ENCODE measurements around the gene WASHC3. TPM values are rescaled to one million over a fixed set of nuclear protein-coding genes. Genes with fewer than 3 reads are reported as not detected.

The WASHC3 gene
- total and polyA plus RNA-seq, 4 donors, result 22.4 to 51.4 (median 25.8) TPM

- 82% methylated on average over 1 of the region's 1 CpG for whole genome bisulfite sequencing
- Histone ChIP-seq H3K27ac (ENCODE audit: low read depth in 1 of 2, low read length in 2 of 2) (no peak overlapping the region), H3K9me3 (ENCODE audit: control insufficient read depth in 4 of 4, low read length in 3 of 4) (no peaks in the 10 kb centered on the region), H3K36me3 (ENCODE audit: control insufficient read depth in 4 of 4, insufficient read depth in 3 of 4, low read depth in 1 of 4, low read length in 3 of 4) (no peaks in the 10 kb centered on the region), H3K4me1 (ENCODE audit: control insufficient read depth in 4 of 4, insufficient read depth in 4 of 4, low read length in 3 of 4) (no peaks in the 10 kb centered on the region), H3K27me3 (ENCODE audit: control insufficient read depth in 4 of 4, insufficient read depth in 4 of 4, low read length in 3 of 4) (no peaks in the 10 kb centered on the region), H3K4me3 (ENCODE audit: low read depth in 1 of 3, low read length in 3 of 3) (no peak overlapping the region), H3K9ac (ENCODE audit: low read depth in 1 of 2, low read length in 2 of 2) (no peak overlapping the region)
- no peak for TF ChIP-seq FOXA2 (IDR thresholded peaks at IDR 0.05)
- DNase-seq (ENCODE audit: low spot score), result no peak
These were observed 95.3 kb downstream of the WASHC3 start for GRCh38 chr12:101966496-101966895.

GRCh38 chr12:101963697-101964096 lies 98.1 kb downstream of the WASHC3 start:
- TF ChIP-seq ATF3 (IDR thresholded peaks at IDR 0.05) (no peak), YY1 (IDR thresholded peaks at IDR 0.05) (no peak)
- peak; percentile 51 for DNase-seq (ENCODE audit: low spot score)

More at GRCh38 chr12:101963697-101964096, 98.1 kb downstream of the WASHC3 start:
- no peaks in the 10 kb centered on the region for H3K4me1 ChIP-seq (ENCODE audit: control insufficient read depth in 4 of 4, insufficient read depth in 4 of 4, low read length in 3 of 4)
- H3K36me3 ChIP-seq (ENCODE audit: control insufficient read depth in 4 of 4, insufficient read depth in 3 of 4, low read depth in 1 of 4, low read length in 3 of 4), result no peaks in the 10 kb centered on the region
- WGBS, result 20% methylated on average over 1 of the region's 1 CpG
- peaks cover 0 to 4% (median under 1%) of the 10 kb centered on the region in 4 donors for H3K9me3 ChIP-seq (ENCODE audit: control insufficient read depth in 4 of 4, low read length in 3 of 4)
- H3K4me3 ChIP-seq (ENCODE audit: low read depth in 1 of 3, low read length in 3 of 3), result no peak overlapping the region
- no peaks in the 10 kb centered on the region for H3K27me3 ChIP-seq (ENCODE audit: control insufficient read depth in 4 of 4, insufficient read depth in 4 of 4, low read length in 3 of 4)
- H3K27ac ChIP-seq (ENCODE audit: low read depth in 1 of 2, low read length in 2 of 2), result no peak overlapping the region
- H3K9ac ChIP-seq (ENCODE audit: low read depth in 1 of 2, low read length in 2 of 2), result no peak overlapping the region

Other genes starting within 250 kb of the WASHC3 start
- gene GNPTAB, start 231.0 kb downstream of the WASHC3 start, total RNA-seq, result 10 to 100 TPM in 1 of 2 donors, 1 to 10 TPM in 1; 8.3 to 11.1 TPM
- gene GNPTAB, start 231.0 kb downstream of the WASHC3 start, polyA plus RNA-seq, result 1 to 10 TPM; 4.6 to 7.2 TPM
- gene DRAM1, start 184.4 kb downstream of the WASHC3 start, total RNA-seq, result 1 to 10 TPM; 2.7 to 7.8 TPM
- gene DRAM1, start 184.4 kb downstream of the WASHC3 start, polyA plus RNA-seq, result 1 to 10 TPM; 3.0 to 3.9 TPM
- gene NUP37, start 58.1 kb upstream of the WASHC3 start, total RNA-seq, result 10 to 100 TPM in 1 of 2 donors, 1 to 10 TPM in 1; 8.2 to 24.5 TPM
- 1 to 10 TPM; 7.3 to 8.8 TPM for gene NUP37, start 58.1 kb upstream of the WASHC3 start, polyA plus RNA-seq
- 10 to 100 TPM in 1 of 2 donors, under 1 TPM in 1; 0.33 to 24.9 TPM for gene PARPBP, start 58.2 kb upstream of the WASHC3 start, total RNA-seq
- gene PARPBP, start 58.2 kb upstream of the WASHC3 start, polyA plus RNA-seq, result under 1 TPM; 0.32 to 0.87 TPM
- not detected for gene PMCH, start 135.8 kb upstream of the WASHC3 start, total RNA-seq
- not detected for gene PMCH, start 135.8 kb upstream of the WASHC3 start, polyA plus RNA-seq

Measured in liver (tissue), 9 donors.